ENCODE measurements around the gene KIAA1217.

The KIAA1217 gene

DNA sequence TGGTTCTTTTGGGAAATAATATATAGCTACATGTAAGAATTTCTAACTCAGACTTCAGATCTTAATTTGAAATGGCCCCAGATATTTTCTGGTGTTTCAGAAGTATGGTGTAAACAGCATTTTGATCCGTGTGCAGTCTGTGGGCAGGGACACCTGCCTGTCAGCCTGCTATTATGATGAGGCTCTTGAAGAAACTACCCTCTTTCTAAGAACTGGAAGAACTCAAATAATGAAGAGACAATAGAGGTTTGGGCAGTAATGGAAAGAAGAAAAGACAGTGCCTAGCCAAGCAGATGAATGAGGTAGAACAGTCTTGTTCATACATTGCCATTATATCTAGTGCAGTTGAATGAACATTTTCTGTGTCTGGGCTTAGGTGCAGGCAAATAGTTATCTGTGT, 258.2 kb downstream of the KIAA1217 start:
- peak overlapping the region; percentile 32 for H3K4me3 ChIP-seq (ENCODE audit: low read depth, low read length)
- ChIA-PET POLR2A (no interaction called here), CTCF (interaction anchor here (0.5 to 1.3 kb wide), 7 partner anchors 36 to 1306 kb away, joined by 3 to 6 read pairs (median 3); no protein-coding TSS in a partner anchor)
- H3K27ac ChIP-seq (ENCODE audit: extremely low read depth, low read depth, low read length) = no peak overlapping the region
- H3K36me3 ChIP-seq (ENCODE audit: control insufficient read depth in 2 of 2, insufficient read depth in 1 of 2, low read length in 2 of 2) = no peaks in the 10 kb centered on the region
- H3K9me3 ChIP-seq (ENCODE audit: control insufficient read depth, insufficient read depth, low read depth, low read length) = no peaks in the 10 kb centered on the region
- TF ChIP-seq ZNF19 (tag by site-specific recombination; IDR thresholded peaks at IDR 0.05; ENCODE audit: low read depth) = no peak
- TF ChIP-seq ZNF510 (tag by site-specific recombination; IDR thresholded peaks at IDR 0.05; ENCODE audit: insufficient replicate concordance) = no peak
- peaks cover 3% of the 10 kb centered on the region; the same call in 1 of the 2 replicates for H3K4me1 ChIP-seq (ENCODE audit: control insufficient read depth, insufficient read depth, low read length)

DNA sequence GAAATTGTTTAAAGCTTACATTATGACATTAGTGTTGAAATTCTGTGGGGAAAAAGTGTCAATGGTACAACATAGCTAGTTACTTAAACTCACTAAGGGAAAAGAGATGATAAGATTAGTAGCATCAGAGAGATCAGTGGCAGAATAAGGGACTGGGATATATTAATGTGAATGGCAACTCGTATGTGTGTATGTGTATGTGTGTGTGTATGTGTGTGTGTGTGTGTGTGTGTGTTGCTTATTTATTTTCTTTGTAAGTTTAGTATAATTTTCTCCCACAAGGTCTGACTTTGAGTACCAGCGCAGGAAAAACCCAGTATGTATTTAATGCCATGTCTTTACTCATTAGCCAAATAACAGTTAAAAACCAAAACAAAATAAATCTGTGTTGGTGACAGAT, 258.7 kb downstream of the KIAA1217 start:
- ChIA-PET POLR2A (no interaction called here), CTCF (interaction anchor here (0.5 to 1.0 kb wide), 5 partner anchors 35 to 1306 kb away, joined by 3 to 5 read pairs (median 3); no protein-coding TSS in a partner anchor)
- TF ChIP-seq, protein P1, sequence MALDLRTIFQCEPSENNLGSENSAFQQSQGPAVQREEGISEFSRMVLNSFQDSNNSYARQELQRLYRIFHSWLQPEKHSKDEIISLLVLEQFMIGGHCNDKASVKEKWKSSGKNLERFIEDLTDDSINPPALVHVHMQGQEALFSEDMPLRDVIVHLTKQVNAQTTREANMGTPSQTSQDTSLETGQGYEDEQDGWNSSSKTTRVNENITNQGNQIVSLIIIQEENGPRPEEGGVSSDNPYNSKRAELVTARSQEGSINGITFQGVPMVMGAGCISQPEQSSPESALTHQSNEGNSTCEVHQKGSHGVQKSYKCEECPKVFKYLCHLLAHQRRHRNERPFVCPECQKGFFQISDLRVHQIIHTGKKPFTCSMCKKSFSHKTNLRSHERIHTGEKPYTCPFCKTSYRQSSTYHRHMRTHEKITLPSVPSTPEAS (tag by site-specific recombination; IDR thresholded peaks at IDR 0.05) = peak; percentile 74
- no peak for TF ChIP-seq ZNF670 (tag by site-specific recombination; IDR thresholded peaks at IDR 0.05; ENCODE audit: low read depth)
- no peak for TF ChIP-seq ZNF148 (tag by site-specific recombination; IDR thresholded peaks at IDR 0.05; ENCODE audit: borderline replicate concordance)
- Histone ChIP-seq H3K4me3 (ENCODE audit: low read depth, low read length) (no peak overlapping the region), H3K9me3 (ENCODE audit: control insufficient read depth, insufficient read depth, low read depth, low read length) (no peaks in the 10 kb centered on the region), H3K27ac (ENCODE audit: extremely low read depth, low read depth, low read length) (no peak overlapping the region), H3K36me3 (ENCODE audit: control insufficient read depth in 2 of 2, insufficient read depth in 1 of 2, low read length in 2 of 2) (no peaks in the 10 kb centered on the region), H3K4me1 (ENCODE audit: control insufficient read depth, insufficient read depth, low read length) (peaks cover 3% of the 10 kb centered on the region; the same call in 1 of the 2 replicates)

GRCh38 chr10:24468281-24468751, 259.4 kb downstream of the KIAA1217 start:
- no peak for TF ChIP-seq KLF1 (tag by site-specific recombination; IDR thresholded peaks at IDR 0.05)
- no peak for TF ChIP-seq ZEB2 (tag by site-specific recombination; IDR thresholded peaks at IDR 0.05)
- no peak for TF ChIP-seq CTCF (tag by site-specific recombination; IDR thresholded peaks at IDR 0.05)
- TF ChIP-seq ZBTB10 (tag by site-specific recombination; IDR thresholded peaks at IDR 0.05) = no peak
- no peak for TF ChIP-seq ZBTB49 (tag by site-specific recombination; IDR thresholded peaks at IDR 0.05; ENCODE audit: low read depth)
- TF ChIP-seq ZNF830 (tag by site-specific recombination; IDR thresholded peaks at IDR 0.05; ENCODE audit: low read depth) = no peak
- no peak for TF ChIP-seq ZNF404 (tag by site-specific recombination; IDR thresholded peaks at IDR 0.05)
- no peak for TF ChIP-seq KLF16 (tag by site-specific recombination; IDR thresholded peaks at IDR 0.05)
- no peak for TF ChIP-seq ZNF670 (tag by site-specific recombination; IDR thresholded peaks at IDR 0.05; ENCODE audit: low read depth)
- ChIA-PET CTCF (no interaction called here), POLR2A (no interaction called here)
- Histone ChIP-seq H3K36me3 (ENCODE audit: control insufficient read depth in 2 of 2, insufficient read depth in 1 of 2, low read length in 2 of 2) (peaks cover 0 to under 1% of the 10 kb centered on the region in 2 experiments; a peak in 1 of 3 replicates), H3K4me3 (ENCODE audit: low read depth, low read length) (no peak overlapping the region), H3K9me3 (ENCODE audit: control insufficient read depth, insufficient read depth, low read depth, low read length) (no peaks in the 10 kb centered on the region), H3K27ac (ENCODE audit: extremely low read depth, low read depth, low read length) (no peak overlapping the region), H3K4me1 (ENCODE audit: control insufficient read depth, insufficient read depth, low read length) (peaks cover 3% of the 10 kb centered on the region; the same call in 1 of the 2 replicates)
